Gastrocnemius medialis (tissue), 4 donors: ENCODE data around the gene DNAAF1. TPM values are rescaled to one million over a fixed set of nuclear protein-coding genes. Genes with fewer than 3 reads are reported as not detected.
"Not testable (repeated sequence)": the region's sequence is repeated elsewhere in the genome, so short reads cannot be mapped to it uniquely, and the experiment has no call there.

ENCODE experiments used
- ATAC-seq, 2 donors: fragments of 150-250 bp; one replicate each; pipeline ENCODE4 v1.9.1; 2016
- DNase-seq, 2 donors: peaks; one replicate each; pipeline ENCODE4 v3.0.0-alpha.2; 2019
- H3K27ac ChIP-seq, 4 donors: fragments of 200-600 bp; sonication (generic); 1 replicate in 1 of 4; 2 replicates in 3 of 4; pipeline ENCODE4 v1.5.1; 2016 to 2018; ENCODE audit warnings: mild to moderate bottlenecking in 2 of 4, moderate library complexity in 1 of 4
- H3K27me3 ChIP-seq, 3 donors: fragments of 200-600 bp; sonication (generic) in 2 of 3; 1 replicate in 1 of 3; 2 replicates in 2 of 3; pipeline versions ENCODE4 v1.5.1 to v1.6.0; 2016 to 2019; ENCODE audit warnings: mild to moderate bottlenecking in 1 of 3, moderate library complexity in 1 of 3
- H3K36me3 ChIP-seq, 2 donors: fragments of 200-600 bp; sonication (generic) in 1 of 2; one replicate each; pipeline ENCODE4 v1.5.1; 2017 to 2018
- H3K4me1 ChIP-seq, 2 donors: fragments of 200-600 bp; sonication (generic) in 1 of 2; one replicate each; pipeline ENCODE4 v1.5.1; 2016 to 2017; ENCODE audit warnings: mild to moderate bottlenecking in 2 of 2
- H3K4me3 ChIP-seq, 4 donors: fragments of 200-600 bp; sonication (generic) in 3 of 4; 1 replicate in 1 of 4; 2 replicates in 3 of 4; pipeline ENCODE4 v1.5.1; 2016 to 2019; ENCODE audit warnings: mild to moderate bottlenecking in 2 of 4
- H3K9me3 ChIP-seq, 3 donors: fragments of 200-600 bp; sonication (generic) in 2 of 3; 1 replicate in 1 of 3; 2 replicates in 2 of 3; pipeline ENCODE4 v1.5.1; 2016 to 2019
- CTCF ChIP-seq, 5 experiments: fragments of 450-650 bp in 3 of 5; fragments of 200-600 bp in 2 of 5; sonication (generic) in 2 of 5; IDR thresholded peaks in 4 of 5; conservative IDR thresholded peaks in 1 of 5; 1 replicate in 4 of 5; 2 replicates in 1 of 5; pipeline ENCODE4 v1.5.1; 2016 to 2019; ENCODE audit warnings: antibody characterized with exemption in 5 of 5, mild to moderate bottlenecking in 3 of 5, moderate library complexity in 3 of 5
- POLR2A ChIP-seq, 2 donors: fragments of 450-650 bp; IDR thresholded peaks; one replicate each; pipeline ENCODE4 v1.6.1; 2017; ENCODE audit warnings: antibody characterized with exemption in 2 of 2, mild to moderate bottlenecking in 2 of 2, moderate library complexity in 2 of 2
- in situ Hi-C, 4 donors: fragments of 200-750 bp; cut with MboI; loops; one replicate each; pipeline versions ENCODE4 v1.15.0 to v1.8.0; 2017; ENCODE audit warnings: low sequenced_read_pairs in 4 of 4
- intact Hi-C: fragments of 100-400 bp; cut with DNase I; formaldehyde crosslinking; loops from one replicate; pipeline ENCODE4 v1.15.1; 2023; ENCODE audit warnings: low total_unique reads
- total RNA-seq, 4 donors: library from RNA; depleted of rRNA; stranded (reverse); fragments of >200 nt; gene quantifications; one replicate each; pipeline versions ENCODE4 v1.1.0 to v1.2.3, GENCODE V29; 2016

Gene DNAAF1
- total RNA-seq, 4 donors from 2014 or later, result not detected

GRCh38 chr16:84212631-84213030 lies 67.5 kb downstream of the DNAAF1 start:
- intact Hi-C loops, result no loop called here
- Histone ChIP-seq H3K9me3 (no peaks in the 10 kb centered on the region), H3K36me3 (no peaks in the 10 kb centered on the region), H3K27me3 (no peaks in the 10 kb centered on the region), H3K4me3 (no peak overlapping the region), H3K27ac (peak overlapping the region in 1 of 4 donors; percentile 89), H3K4me1 (peaks cover 9 to 18% of the 10 kb centered on the region in 2 donors)
- in situ Hi-C loops, result no loop called here
- ATAC-seq (no peak), DNase-seq (no peak)
- TF ChIP-seq CTCF (IDR thresholded peaks at IDR 0.05 in 4 of 5, conservative IDR thresholded peaks at IDR 0.05 in 1 of 5), result no peak
- no peak for TF ChIP-seq POLR2A (IDR thresholded peaks at IDR 0.05)

GRCh38 chr16:84214451-84215066 lies 69.5 kb downstream of the DNAAF1 start:
- intact Hi-C loops, result no loop called here
- in situ Hi-C loops, result no loop called here
- Histone ChIP-seq H3K36me3 (no peaks in the 10 kb centered on the region), H3K9me3 (no peaks in the 10 kb centered on the region), H3K27me3 (no peaks in the 10 kb centered on the region), H3K4me1 (peaks cover 9 to 18% of the 10 kb centered on the region in 2 donors), H3K4me3 (no peak overlapping the region), H3K27ac (peak overlapping the region; percentile 7 to 89 (median 74))
- TF ChIP-seq CTCF (IDR thresholded peaks at IDR 0.05 in 4 of 5, conservative IDR thresholded peaks at IDR 0.05 in 1 of 5), result no peak
- TF ChIP-seq POLR2A (IDR thresholded peaks at IDR 0.05), result no peak
- peak; percentile 92 to 95 for ATAC-seq
- DNase-seq, result peak; percentile 81 to 85

- in situ Hi-C loops, result no loop called here
- TF ChIP-seq CTCF (IDR thresholded peaks at IDR 0.05 in 4 of 5, conservative IDR thresholded peaks at IDR 0.05 in 1 of 5), result no peak
- TF ChIP-seq POLR2A (IDR thresholded peaks at IDR 0.05), result no peak
Observed at GRCh38 chr16:84215531-84215930, 70.4 kb downstream of the DNAAF1 start.

GRCh38 chr16:84216144-84216543 lies 71.0 kb downstream of the DNAAF1 start:
- H3K4me3 ChIP-seq, ATAC-seq, H3K27me3 ChIP-seq, DNase-seq, H3K9me3 ChIP-seq, H3K27ac ChIP-seq, H3K36me3 ChIP-seq, intact Hi-C loops, in situ Hi-C loops: not testable (repeated sequence)
- peaks cover 9 to 18% of the 10 kb centered on the region in 2 donors for H3K4me1 ChIP-seq

More at GRCh38 chr16:84215531-84215930, 70.4 kb downstream of the DNAAF1 start:
- DNase-seq, result no peak
- Histone ChIP-seq H3K27me3 (no peaks in the 10 kb centered on the region), H3K36me3 (no peaks in the 10 kb centered on the region), H3K9me3 (no peaks in the 10 kb centered on the region), H3K27ac (peak overlapping the region in 2 of 4 donors; percentile 77 to 89), H3K4me3 (no peak overlapping the region), H3K4me1 (peaks cover 9 to 18% of the 10 kb centered on the region in 2 donors)
- ATAC-seq, result no peak
- intact Hi-C loops, result no loop called here

- no peaks in the 10 kb centered on the region for H3K36me3 ChIP-seq
- no peak for ATAC-seq
- peaks cover 9 to 18% of the 10 kb centered on the region in 2 donors for H3K4me1 ChIP-seq
- no peaks in the 10 kb centered on the region for H3K27me3 ChIP-seq
- in situ Hi-C loops (no loop called here), intact Hi-C loops (no loop called here)
- DNase-seq, result no peak
- H3K9me3 ChIP-seq, result no peaks in the 10 kb centered on the region
- TF ChIP-seq POLR2A (IDR thresholded peaks at IDR 0.05) (no peak), CTCF (IDR thresholded peaks at IDR 0.05 in 4 of 5, conservative IDR thresholded peaks at IDR 0.05 in 1 of 5) (no peak)
- H3K27ac ChIP-seq, result no peak overlapping the region
- H3K4me3 ChIP-seq, result no peak overlapping the region
Observed at GRCh38 chr16:84218176-84218823, 73.2 kb downstream of the DNAAF1 start.
